ENCODE data around the gene SYNE3.

Gene SYNE3

GRCh38 chr14:95476747-95477146, 39.7 kb downstream of the SYNE3 start:
- TF ChIP-seq, protein P1, sequence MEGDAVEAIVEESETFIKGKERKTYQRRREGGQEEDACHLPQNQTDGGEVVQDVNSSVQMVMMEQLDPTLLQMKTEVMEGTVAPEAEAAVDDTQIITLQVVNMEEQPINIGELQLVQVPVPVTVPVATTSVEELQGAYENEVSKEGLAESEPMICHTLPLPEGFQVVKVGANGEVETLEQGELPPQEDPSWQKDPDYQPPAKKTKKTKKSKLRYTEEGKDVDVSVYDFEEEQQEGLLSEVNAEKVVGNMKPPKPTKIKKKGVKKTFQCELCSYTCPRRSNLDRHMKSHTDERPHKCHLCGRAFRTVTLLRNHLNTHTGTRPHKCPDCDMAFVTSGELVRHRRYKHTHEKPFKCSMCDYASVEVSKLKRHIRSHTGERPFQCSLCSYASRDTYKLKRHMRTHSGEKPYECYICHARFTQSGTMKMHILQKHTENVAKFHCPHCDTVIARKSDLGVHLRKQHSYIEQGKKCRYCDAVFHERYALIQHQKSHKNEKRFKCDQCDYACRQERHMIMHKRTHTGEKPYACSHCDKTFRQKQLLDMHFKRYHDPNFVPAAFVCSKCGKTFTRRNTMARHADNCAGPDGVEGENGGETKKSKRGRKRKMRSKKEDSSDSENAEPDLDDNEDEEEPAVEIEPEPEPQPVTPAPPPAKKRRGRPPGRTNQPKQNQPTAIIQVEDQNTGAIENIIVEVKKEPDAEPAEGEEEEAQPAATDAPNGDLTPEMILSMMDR (conservative IDR thresholded peaks at IDR 0.05; ENCODE audit: control insufficient read depth, insufficient read depth, low read depth, low read length) = no peak
- DNase-seq (ENCODE audit: low read depth) = no peak
- no peak overlapping the region for H3K4me3 ChIP-seq (ENCODE audit: control insufficient read depth, low read depth, low read length)

DNA sequence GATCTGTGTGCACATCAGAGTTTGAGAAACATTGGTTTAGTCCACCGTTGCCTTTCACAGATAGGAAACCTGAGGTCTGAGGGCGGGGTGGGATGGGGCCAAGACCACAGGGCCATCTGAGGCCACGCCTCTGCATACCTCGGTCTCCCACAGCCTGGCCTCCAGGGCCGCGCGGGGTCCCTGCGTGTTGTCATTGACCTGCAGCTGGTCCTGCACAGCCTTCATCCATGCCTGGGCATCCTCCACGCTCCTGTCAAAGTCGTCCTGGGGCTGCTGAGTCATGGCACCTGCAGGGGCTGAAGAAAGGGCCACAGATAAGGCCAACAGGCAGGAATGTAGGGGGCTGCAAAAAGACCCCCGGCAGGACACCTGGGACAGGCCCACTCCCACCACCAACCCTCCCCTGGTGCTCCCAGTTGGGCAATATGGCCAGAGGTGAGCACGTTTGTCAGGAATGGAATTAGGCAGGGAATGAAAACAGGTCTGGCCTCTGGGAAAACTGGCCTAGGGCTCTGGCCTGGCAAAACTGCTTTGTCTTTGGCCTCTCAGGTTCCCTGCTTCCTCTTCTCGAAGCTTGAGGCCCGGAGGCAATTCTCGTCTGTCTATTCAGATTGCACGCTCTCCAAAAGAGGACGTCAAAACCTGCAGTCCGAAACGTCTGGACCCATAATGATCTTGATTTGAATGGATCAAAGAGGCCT, 40.8 kb downstream of the SYNE3 start:
- no peak for DNase-seq (ENCODE audit: low read depth)
- H3K4me3 ChIP-seq (ENCODE audit: control insufficient read depth, low read depth, low read length) = no peak overlapping the region
- TF ChIP-seq, protein P1 (conservative IDR thresholded peaks at IDR 0.05; ENCODE audit: control insufficient read depth, insufficient read depth, low read depth, low read length) = no peak

DNA sequence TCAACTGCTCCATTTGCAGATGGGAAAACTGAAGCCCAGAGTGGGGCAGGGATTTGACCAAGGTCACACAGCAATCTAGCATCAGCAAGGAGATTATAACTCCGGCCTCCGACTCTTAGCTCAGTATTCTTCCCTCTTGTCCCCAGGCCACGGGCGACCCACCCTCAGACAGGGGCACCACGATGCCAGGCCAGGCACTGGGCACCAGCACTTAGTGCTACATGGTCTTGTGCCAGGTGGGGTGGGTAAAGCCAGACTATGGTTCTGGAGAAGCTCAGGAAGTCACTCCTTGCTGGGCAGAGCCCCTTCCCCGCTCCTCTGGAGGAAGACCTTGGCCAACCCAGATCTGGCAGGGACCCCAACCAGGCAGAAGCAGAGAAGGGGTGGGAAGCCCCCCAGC, 41.5 kb downstream of the SYNE3 start:
- TF ChIP-seq, protein P1 (conservative IDR thresholded peaks at IDR 0.05; ENCODE audit: control insufficient read depth, insufficient read depth, low read depth, low read length) = no peak
- H3K4me3 ChIP-seq (ENCODE audit: control insufficient read depth, low read depth, low read length) = no peak overlapping the region
- DNase-seq (ENCODE audit: low read depth) = no peak

DNA sequence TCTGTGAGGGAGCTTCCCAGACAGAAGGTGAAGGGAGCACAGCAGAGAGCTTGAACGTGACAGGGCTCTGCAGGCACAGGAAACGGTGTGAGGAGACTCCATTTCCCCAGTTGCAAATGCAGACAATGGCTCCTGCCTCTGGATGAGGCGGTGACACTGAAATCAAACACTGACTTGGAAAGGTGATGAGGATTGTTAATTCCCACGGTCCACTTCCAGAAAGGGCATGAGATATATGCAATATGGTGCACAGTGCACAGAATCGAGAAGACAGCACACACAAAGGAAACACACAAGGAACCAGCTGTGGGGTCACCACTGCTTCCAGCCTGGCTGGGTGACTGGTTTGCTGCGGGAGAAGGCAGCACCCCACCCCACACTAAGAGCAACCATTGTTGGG, 42.0 kb downstream of the SYNE3 start:
- H3K4me3 ChIP-seq (ENCODE audit: control insufficient read depth, low read depth, low read length) = no peak overlapping the region
- no peak for DNase-seq (ENCODE audit: low read depth)
- TF ChIP-seq, protein P1 (conservative IDR thresholded peaks at IDR 0.05; ENCODE audit: control insufficient read depth, insufficient read depth, low read depth, low read length) = no peak

DNA sequence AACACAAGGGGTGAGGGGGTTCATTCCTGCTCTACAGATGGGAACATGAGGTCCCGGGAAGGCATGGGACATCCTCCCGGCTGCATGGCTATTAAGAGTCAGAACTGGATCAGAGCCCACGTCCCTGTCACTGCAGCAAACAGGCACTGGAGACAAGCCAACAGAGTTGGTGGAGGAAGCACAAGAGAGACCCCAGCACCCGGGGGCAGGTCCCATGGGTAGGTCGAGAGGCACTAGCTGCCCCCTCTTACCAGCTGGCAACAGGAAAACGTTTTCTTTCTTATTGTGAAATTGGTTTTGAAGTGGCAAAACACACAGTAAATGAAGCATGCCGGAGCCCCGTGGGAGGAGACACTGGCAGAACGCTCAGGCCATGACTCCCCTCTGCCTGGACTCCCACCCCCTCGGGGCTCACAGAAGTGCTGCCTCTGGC, 43.6 kb downstream of the SYNE3 start:
- H3K4me3 ChIP-seq (ENCODE audit: control insufficient read depth, low read depth, low read length) = no peak overlapping the region
- DNase-seq (ENCODE audit: low read depth) = no peak
- TF ChIP-seq, protein P1 (conservative IDR thresholded peaks at IDR 0.05; ENCODE audit: control insufficient read depth, insufficient read depth, low read depth, low read length) = no peak

DNA sequence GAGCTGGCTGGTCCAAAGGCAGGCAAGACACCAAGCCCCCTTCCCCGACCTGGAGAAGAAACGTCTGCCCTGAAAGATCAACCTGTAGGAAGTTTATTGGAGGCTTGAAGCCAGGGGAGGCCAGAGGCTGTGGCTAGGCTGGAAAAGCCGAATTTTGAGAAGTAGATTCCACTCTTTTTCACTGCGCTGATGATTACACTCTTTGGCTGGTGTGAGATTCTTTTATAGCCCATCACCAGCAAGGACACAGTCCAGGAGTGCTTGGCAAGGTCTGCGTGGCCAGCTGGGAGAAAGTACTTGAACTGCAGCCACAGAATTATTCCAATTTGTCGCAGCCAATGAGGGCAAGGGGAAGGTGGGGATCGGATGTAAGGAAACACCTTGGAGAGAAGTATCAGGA, 45.0 kb downstream of the SYNE3 start:
- TF ChIP-seq, protein P1 (conservative IDR thresholded peaks at IDR 0.05; ENCODE audit: control insufficient read depth, insufficient read depth, low read depth, low read length) = no peak
- no peak for DNase-seq (ENCODE audit: low read depth)
- no peak overlapping the region for H3K4me3 ChIP-seq (ENCODE audit: control insufficient read depth, low read depth, low read length)

All from fibroblast of mammary gland (primary cell).